ENCODE results near the gene GRM7.
"Not testable (repeated sequence)": the region's sequence is repeated elsewhere in the genome, so short reads cannot be mapped to it uniquely, and the experiment has no call there.

GRM7 gene

DNA sequence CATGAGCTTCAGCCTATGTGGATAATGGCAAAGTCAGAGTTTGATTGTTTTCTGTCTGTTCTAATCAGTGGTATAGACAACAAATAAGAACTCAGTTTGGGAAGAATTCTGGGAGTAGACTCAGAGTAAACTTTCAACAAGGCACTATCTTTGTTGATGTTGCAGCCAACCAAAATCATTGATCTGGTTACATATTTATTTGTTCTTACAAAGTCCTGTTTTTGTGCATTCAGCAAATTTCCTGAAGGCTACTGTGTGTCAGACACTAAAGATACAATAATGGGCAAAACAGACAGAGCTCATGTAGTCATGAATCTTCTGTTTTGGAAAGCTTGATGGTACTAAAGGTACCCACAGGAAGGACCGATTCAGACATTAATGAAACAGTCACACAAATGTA lies 55.0 kb downstream of the GRM7 start:
- no peak for TF ChIP-seq POLR2A (IDR thresholded peaks at IDR 0.05; ENCODE audit: low read depth, low read length)
- FAIRE-seq (no peak), DNase-seq (ENCODE audit: insufficient read length, low spot score) (no peak)

DNA sequence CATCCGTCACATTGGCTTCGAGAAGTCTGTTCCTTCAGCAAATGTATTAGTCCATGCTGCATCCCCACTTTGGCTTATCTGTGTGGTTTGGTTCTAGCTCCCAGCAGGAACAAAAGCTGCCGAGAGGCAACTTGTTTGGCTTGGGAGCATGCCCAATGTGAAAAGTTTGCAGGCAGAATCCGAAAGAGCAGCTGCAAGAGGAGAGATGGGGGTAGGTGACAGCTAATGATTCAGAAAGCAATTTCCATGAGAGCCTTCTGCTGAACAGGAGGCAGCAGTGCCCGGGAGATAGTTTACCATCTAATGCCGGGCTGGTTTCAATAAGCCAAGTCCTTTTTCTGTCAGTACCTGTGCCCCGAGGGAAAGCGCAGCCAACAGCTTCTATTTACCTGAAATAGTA lies 60.2 kb downstream of the GRM7 start:
- TF ChIP-seq POLR2A (IDR thresholded peaks at IDR 0.05; ENCODE audit: low read depth, low read length), result no peak
- no peak for DNase-seq (ENCODE audit: insufficient read length, low spot score)

GRCh38 chr3:6921876-6922275 lies 61.0 kb downstream of the GRM7 start:
- no peak for FAIRE-seq
- TF ChIP-seq POLR2A (IDR thresholded peaks at IDR 0.05; ENCODE audit: low read depth, low read length), result no peak
- no peak for DNase-seq (ENCODE audit: insufficient read length, low spot score)

More for the DNA sequence above, 60.2 kb downstream of the GRM7 start:
- no peak for FAIRE-seq

GRCh38 chr3:6928064-6928463 lies 67.1 kb downstream of the GRM7 start:
- no peak for TF ChIP-seq POLR2A (IDR thresholded peaks at IDR 0.05; ENCODE audit: low read depth, low read length)
- no peak for DNase-seq (ENCODE audit: insufficient read length, low spot score)
- FAIRE-seq, result no peak

GRCh38 chr3:6929918-6930317 lies 69.0 kb downstream of the GRM7 start:
- no peak for DNase-seq (ENCODE audit: insufficient read length, low spot score)
- TF ChIP-seq POLR2A (IDR thresholded peaks at IDR 0.05; ENCODE audit: low read depth, low read length), result no peak
- no peak for FAIRE-seq

DNA sequence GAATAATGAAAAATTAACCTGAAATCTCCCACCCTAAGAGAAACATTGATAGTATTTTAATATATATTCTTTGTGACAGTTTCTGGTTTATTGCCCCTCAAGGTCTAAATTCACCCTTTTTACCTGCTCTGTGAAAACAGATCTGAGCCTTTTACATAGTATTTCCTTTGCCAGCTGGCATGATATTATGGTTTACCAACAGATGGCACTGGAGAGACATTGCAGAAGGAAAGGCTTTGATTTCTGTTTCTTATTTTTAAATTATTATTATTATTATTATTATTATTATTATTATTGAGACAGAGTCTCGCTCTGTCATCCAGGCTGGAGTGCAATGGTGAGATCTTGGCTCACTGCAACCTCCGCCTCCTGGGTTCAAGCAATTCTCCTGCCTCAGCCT lies 74.5 kb downstream of the GRM7 start:
- DNase-seq (ENCODE audit: insufficient read length, low spot score); FAIRE-seq: not testable (repeated sequence)

DNA sequence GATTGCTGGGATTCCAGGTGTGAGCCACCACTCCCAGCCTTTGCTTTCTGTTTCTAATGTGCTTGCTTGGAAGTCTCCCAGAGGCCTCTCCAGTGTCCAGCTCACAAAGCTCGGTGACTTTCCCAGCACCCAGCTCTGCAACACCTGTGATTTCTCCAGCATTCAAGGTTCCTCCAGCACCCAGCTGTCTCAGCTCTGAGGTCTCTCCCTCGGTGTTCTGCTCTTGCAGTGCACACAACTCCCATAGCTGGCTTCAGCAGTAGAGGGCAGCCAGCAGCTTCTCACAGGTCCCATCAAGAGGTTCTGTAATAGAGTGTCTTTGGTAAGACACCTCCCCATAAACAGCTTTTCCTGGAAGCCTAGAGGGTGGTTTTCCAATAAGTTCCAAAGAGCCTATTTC lies 75.1 kb downstream of the GRM7 start:
- no peak for TF ChIP-seq POLR2A (IDR thresholded peaks at IDR 0.05; ENCODE audit: low read depth, low read length)
- FAIRE-seq, result no peak

GRCh38 chr3:6962801-6963200 lies 101.9 kb downstream of the GRM7 start:
- no peak for FAIRE-seq
- TF ChIP-seq POLR2A (IDR thresholded peaks at IDR 0.05; ENCODE audit: low read depth, low read length), result no peak
- DNase-seq (ENCODE audit: insufficient read length, low spot score), result no peak

More for the DNA sequence above, 75.1 kb downstream of the GRM7 start:
- DNase-seq (ENCODE audit: insufficient read length, low spot score), result no peak

- FAIRE-seq (no peak), DNase-seq (ENCODE audit: insufficient read length, low spot score) (no peak)
- no peak for TF ChIP-seq POLR2A (IDR thresholded peaks at IDR 0.05; ENCODE audit: low read depth, low read length)
Measured at GRCh38 chr3:6965881-6966280, 105.0 kb downstream of the GRM7 start.

GRCh38 chr3:6971933-6972332 lies 111.0 kb downstream of the GRM7 start:
- no peak for FAIRE-seq
- TF ChIP-seq POLR2A (IDR thresholded peaks at IDR 0.05; ENCODE audit: low read depth, low read length), result no peak
- DNase-seq (ENCODE audit: insufficient read length, low spot score), result no peak

DNA sequence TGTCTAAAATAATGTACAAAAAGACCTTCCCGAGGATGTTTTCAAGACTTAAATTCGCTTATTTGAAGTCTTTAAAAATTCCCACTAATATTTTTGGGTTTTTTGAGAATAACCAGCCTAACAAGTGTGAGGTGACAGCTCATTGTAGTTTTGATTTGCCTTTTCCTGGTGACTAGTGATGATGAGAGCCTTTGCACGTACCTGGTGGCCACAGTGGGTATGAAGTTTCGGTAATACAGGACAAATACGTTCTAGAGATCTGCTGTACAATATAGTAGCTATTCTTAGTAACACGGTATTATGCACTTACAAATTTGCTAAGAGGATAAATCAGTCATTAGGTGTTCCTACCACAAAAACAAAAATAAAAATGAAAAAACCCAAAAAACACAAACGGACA lies 124.9 kb downstream of the GRM7 start:
- DNase-seq (ENCODE audit: insufficient read length, low spot score) (no peak), FAIRE-seq (no peak)
- no peak for TF ChIP-seq POLR2A (IDR thresholded peaks at IDR 0.05; ENCODE audit: low read depth, low read length)

- TF ChIP-seq POLR2A (IDR thresholded peaks at IDR 0.05; ENCODE audit: low read depth, low read length), result no peak
- no peak for FAIRE-seq
- DNase-seq (ENCODE audit: insufficient read length, low spot score), result no peak
Measured at GRCh38 chr3:6989608-6990291, 128.8 kb downstream of the GRM7 start.

DNA sequence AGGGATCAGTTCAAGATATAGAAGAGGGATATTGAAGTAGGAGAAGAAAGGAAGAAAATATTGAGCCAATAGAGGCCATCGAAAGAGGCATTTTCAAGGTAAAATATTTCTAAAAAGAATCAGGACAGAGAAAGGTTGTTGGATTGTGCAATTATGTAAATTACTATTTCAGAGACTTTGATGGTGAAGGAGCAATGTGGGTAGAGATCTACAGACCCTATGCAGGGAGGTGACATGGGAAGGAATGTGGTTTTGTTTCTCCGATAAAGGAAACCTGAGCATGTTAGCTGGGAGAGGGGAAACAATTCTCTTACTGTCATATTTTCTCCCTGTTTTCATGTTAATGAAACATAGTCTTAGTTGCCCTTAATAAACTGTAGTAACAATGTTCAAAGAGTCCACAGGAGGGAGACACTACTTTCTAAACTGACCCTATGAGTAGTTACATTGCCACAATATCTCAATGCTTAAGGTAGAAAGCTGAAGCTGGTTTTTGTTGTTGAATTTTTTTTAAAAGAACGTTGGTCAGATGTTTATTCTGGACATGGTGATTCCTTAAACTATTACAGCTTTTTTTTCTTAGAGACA lies 133.3 kb downstream of the GRM7 start:
- no peak for DNase-seq (ENCODE audit: insufficient read length, low spot score)
- no peak for TF ChIP-seq POLR2A (IDR thresholded peaks at IDR 0.05; ENCODE audit: low read depth, low read length)
- FAIRE-seq, result no peak

DNA sequence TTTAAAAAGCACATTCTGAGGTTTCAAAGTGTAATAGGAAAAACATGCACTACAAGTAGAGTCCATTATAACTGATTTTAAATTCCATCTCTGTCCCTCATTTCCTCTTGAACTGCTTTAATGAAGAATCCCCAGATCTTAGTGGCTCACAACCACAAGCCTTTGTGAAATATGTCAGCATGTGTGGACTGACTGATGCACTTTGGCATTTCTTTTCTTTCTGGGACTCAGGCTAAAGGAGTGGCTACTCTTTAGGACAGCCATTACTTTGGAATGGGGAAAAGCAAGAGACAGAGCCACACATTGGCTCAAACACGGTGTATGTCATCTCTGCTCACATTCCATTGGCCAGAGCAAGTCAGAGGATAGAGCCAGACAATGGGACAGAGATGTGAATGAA lies 139.6 kb downstream of the GRM7 start:
- TF ChIP-seq POLR2A (IDR thresholded peaks at IDR 0.05; ENCODE audit: low read depth, low read length), result no peak
- DNase-seq (ENCODE audit: insufficient read length, low spot score) (no peak), FAIRE-seq (no peak)

- no peak for TF ChIP-seq POLR2A (IDR thresholded peaks at IDR 0.05; ENCODE audit: low read depth, low read length)
- DNase-seq (ENCODE audit: insufficient read length, low spot score) (no peak), FAIRE-seq (no peak)
Measured at GRCh38 chr3:7001370-7001769, 140.5 kb downstream of the GRM7 start.
